A673 (cell line): ENCODE data around the gene HSPB6. TPM values are rescaled to one million over a fixed set of nuclear protein-coding genes. Genes with fewer than 3 reads are reported as not detected.
A peak's percentile ranks its signal among the peaks of the same experiment; 100 is the strongest.

Experiments used
- BruUV-seq: library from RNA; stranded (reverse); fragments of 400-500 nt; replicated peaks from 2 replicates; lab custom pipeline; 2021; lab: Mats Ljungman, UMichigan
- CTCF ChIA-PET: fragments of 300-600 bp; sonication (Branson Sonifier 250); formaldehyde crosslinking; loops from one replicate; lab custom pipeline; 2022; ENCODE audit warnings: antibody characterized with exemption; lab: Charles Lee
- POLR2A ChIA-PET: fragments of 300-600 bp; sonication (Branson Sonifier 250); formaldehyde crosslinking; loops from one replicate; lab custom pipeline; 2022; ENCODE audit warnings: antibody characterized with exemption; ENCODE audit not compliant: low non-redundant PET; lab: Charles Lee
- DNase-seq: peaks from one replicate; pipeline ENCODE4 v3.0.0-alpha.2; 2015; ENCODE audit warnings: low spot score
- H3K27ac ChIP-seq: fragments of 200-600 bp; sonication (generic); 2 replicates; pipeline ENCODE4 v1.5.1; 2016; ENCODE audit warnings: mixed run types, low read depth, mild to moderate bottlenecking, mixed read lengths, antibody characterized with exemption, low read length; ENCODE audit not compliant: poor library complexity, severe bottlenecking
- H3K27me3 ChIP-seq: fragments of 200-600 bp; sonication (generic); replicated peaks from 2 replicates; pipeline ENCODE4 v1.6.1; 2017; ENCODE audit warnings: mixed run types, low read depth, mild to moderate bottlenecking, mixed read lengths, antibody characterized with exemption, low read length; ENCODE audit not compliant: insufficient read depth, poor library complexity
- H3K36me3 ChIP-seq: fragments of 200-600 bp; sonication (generic); 2 replicates; pipeline ENCODE4 v1.6.1; 2016; ENCODE audit warnings: mixed run types, mild to moderate bottlenecking, mixed read lengths, antibody characterized with exemption, low read length; ENCODE audit not compliant: insufficient read depth, poor library complexity, severe bottlenecking
- H3K4me1 ChIP-seq: fragments of 200-600 bp; sonication (generic); 2 replicates; pipeline ENCODE4 v1.6.1; 2017; ENCODE audit warnings: mixed run types, mild to moderate bottlenecking, mixed read lengths, antibody characterized with exemption, low read length; ENCODE audit not compliant: insufficient read depth, poor library complexity, severe bottlenecking
- H3K4me3 ChIP-seq: fragments of 200-600 bp; sonication (generic); 2 replicates; pipeline ENCODE4 v1.5.1; 2016; ENCODE audit warnings: low read depth, mixed run types, mild to moderate bottlenecking, mixed read lengths, low read length; ENCODE audit not compliant: poor library complexity, severe bottlenecking
- H3K9me3 ChIP-seq: fragments of 200-600 bp; sonication (generic); 2 replicates; pipeline ENCODE4 v1.6.1; 2016; ENCODE audit warnings: mixed run types, low read depth, mild to moderate bottlenecking, mixed read lengths, antibody characterized with exemption, low read length; ENCODE audit not compliant: poor library complexity, severe bottlenecking
- EZH2 ChIP-seq: fragments of 200-600 bp; sonication (generic); IDR thresholded peaks from 2 replicates; pipeline ENCODE4 v1.6.1; 2017; ENCODE audit warnings: borderline replicate concordance, low read depth, mild to moderate bottlenecking, mixed read lengths, antibody characterized with exemption, low read length; ENCODE audit not compliant: poor library complexity, severe bottlenecking
- intact Hi-C: fragments of 100-400 bp; cut with micrococcal nuclease; formaldehyde crosslinking; loops from one replicate; pipeline ENCODE4 v1.10.0; 2022; ENCODE audit not compliant: unreplicated experiment
- total RNA-seq: library from RNA; stranded (reverse); gene quantifications from 2 replicates; pipeline ENCODE4 v1.2.3, GENCODE V29; 2021
- TF ChIP-seq, protein P1 (sequence below): fragments of 300-800, 200-600 bp; sonication (generic); conservative IDR thresholded peaks from 2 replicates; pipeline ENCODE4 v1.5.1; 2017; ENCODE audit warnings: low read depth, mild to moderate bottlenecking, antibody characterized with exemption, low read length, moderate library complexity, mixed read lengths

HSPB6 gene
- total RNA-seq, 1 experiment from 2014 or later: not detected

DNA sequence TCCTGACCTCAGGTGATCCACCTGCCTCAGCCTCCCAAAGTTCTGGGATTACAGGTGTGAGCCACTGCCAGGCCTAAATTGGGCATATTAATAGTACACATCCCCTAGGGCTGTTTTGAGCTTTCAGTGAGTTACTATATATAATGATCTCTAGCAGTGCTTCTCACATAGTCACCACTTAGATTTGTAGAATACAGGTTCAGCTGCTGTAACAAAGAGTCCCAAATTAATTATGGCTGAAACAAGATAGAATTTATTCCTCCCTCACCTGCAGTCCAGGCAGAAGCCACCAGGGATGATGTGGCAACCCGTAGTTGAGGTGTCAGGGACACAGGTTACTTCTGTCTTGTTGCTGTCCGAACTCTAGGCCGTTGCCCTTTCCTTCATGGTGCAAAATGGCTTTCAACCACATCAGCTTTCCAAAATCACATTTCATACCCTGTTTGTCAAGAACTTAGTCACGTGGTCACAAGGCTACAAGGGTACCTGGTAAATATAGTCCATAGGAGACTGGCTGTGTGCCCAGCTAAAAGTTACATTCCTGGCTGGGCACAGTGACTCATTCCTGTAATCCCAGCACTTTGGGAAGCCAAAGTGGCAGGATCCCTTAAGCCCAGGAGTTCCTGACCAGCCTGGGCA is 4.0 kb upstream of the HSPB6 start:
- H3K4me1 ChIP-seq: peaks cover 23% of the 10 kb centered on the region
- ChIA-PET CTCF (no interaction called here), POLR2A (no interaction called here)
- no peaks in the 10 kb centered on the region for H3K9me3 ChIP-seq
- peaks cover 36% of the 10 kb centered on the region for H3K36me3 ChIP-seq
- intact Hi-C loops: no loop called here
- BruUV-seq: no TSS peak
- TF ChIP-seq, protein P1, sequence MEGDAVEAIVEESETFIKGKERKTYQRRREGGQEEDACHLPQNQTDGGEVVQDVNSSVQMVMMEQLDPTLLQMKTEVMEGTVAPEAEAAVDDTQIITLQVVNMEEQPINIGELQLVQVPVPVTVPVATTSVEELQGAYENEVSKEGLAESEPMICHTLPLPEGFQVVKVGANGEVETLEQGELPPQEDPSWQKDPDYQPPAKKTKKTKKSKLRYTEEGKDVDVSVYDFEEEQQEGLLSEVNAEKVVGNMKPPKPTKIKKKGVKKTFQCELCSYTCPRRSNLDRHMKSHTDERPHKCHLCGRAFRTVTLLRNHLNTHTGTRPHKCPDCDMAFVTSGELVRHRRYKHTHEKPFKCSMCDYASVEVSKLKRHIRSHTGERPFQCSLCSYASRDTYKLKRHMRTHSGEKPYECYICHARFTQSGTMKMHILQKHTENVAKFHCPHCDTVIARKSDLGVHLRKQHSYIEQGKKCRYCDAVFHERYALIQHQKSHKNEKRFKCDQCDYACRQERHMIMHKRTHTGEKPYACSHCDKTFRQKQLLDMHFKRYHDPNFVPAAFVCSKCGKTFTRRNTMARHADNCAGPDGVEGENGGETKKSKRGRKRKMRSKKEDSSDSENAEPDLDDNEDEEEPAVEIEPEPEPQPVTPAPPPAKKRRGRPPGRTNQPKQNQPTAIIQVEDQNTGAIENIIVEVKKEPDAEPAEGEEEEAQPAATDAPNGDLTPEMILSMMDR: no peak
- TF ChIP-seq EZH2: no peak
- DNase-seq: no peak
- H3K4me3 ChIP-seq: no peak overlapping the region
- H3K27ac ChIP-seq: no peak overlapping the region
- no peaks in the 10 kb centered on the region for H3K27me3 ChIP-seq

DNA sequence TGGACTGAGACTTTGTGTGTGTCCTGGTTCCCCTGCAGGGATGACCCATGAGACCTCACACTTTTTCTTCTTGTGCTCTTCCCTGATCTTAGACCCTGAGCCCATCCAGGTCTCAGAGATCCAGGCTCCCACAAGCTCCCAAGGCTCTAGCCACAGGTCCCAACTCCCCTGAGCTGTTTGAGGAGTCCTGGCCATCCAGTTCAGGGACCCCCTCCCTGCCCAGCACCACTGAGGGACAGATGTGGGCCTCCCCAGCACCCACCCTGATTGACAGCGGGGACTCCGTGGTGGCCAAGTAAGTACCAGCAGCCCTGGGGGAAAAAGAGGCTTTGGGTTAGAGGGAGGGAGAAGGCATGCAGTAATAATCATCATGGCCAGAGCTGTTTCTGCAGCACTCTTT is 2.9 kb upstream of the HSPB6 start:
- Histone ChIP-seq H3K4me1 (peaks cover 32% of the 10 kb centered on the region), H3K27ac (no peak overlapping the region), H3K9me3 (no peaks in the 10 kb centered on the region), H3K27me3 (no peaks in the 10 kb centered on the region), H3K4me3 (no peak overlapping the region), H3K36me3 (peaks cover 31% of the 10 kb centered on the region)
- no peak for TF ChIP-seq EZH2
- TF ChIP-seq, protein P1: no peak
- ChIA-PET POLR2A (no interaction called here), CTCF (no interaction called here)
- DNase-seq: no peak
- BruUV-seq: no TSS peak
- intact Hi-C loops: no loop called here

DNA sequence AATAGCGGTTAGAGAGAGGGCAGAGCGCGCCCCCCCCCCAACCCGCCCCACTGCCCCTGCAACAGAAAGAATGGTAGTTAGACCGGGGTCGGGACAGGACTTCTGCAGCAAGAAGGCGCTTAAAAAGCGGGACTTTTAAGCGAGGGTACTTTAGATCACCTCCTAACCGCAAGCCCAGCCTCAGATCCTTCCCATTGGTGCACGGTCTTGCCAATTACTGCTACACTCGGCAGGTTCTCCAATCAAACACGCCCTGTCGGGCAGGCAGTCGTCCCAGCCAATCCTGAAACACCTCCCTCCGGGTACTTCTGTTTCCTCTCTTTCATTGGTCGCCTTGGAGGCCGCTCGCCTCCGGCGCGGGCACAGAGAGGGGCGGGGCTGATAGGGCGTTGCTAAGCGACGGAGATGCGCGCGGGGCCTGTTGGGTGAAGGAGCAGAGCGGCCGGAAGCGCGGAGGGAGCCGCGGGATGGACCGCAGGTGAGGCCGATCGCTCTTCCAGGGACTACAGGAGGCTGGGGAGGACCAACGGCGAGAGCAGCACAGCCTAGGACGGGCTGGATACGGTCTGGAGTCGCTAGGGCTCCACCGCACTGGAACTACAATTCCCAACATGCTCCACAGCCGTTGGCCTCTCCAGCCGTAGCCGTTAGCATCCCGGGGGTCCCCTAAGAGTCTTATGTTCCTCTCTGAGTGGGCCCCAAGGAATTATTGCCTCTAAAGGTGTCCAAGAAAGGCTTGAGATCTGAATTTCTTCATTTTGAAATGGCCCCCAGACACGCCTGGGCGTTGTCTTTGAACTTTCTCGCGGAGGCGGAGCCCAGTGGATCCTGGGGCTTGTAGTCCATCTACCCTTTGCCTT is 1.1 kb upstream of the HSPB6 start, which contains the start of gene PROSER3:
Gene PROSER3 (plus strand): TSS at position 428 of the 860 bp plus-strand sequence. CDS start 40 bp downstream, at position 468.
- CTCF ChIA-PET: no interaction called here
- H3K9me3 ChIP-seq: no peaks in the 10 kb centered on the region
- BruUV-seq: TSS peak; percentile 75
- peaks cover 24% of the 10 kb centered on the region for H3K36me3 ChIP-seq
- peaks cover 32% of the 10 kb centered on the region for H3K4me1 ChIP-seq
- no peaks in the 10 kb centered on the region for H3K27me3 ChIP-seq
- POLR2A ChIA-PET: interaction anchor here (1.0 kb wide), 1 partner anchor 10 kb away, joined by 3 read pairs; the partner anchor contains the start of gene LIN37
- H3K27ac ChIP-seq: peak within 1 kb of the TSS; percentile 94
- TF ChIP-seq EZH2: no peak
- TF ChIP-seq, protein P1: no peak
- intact Hi-C loops: no loop called here
- DNase-seq: peak; percentile 100
- peak within 1 kb of the TSS; percentile 86 for H3K4me3 ChIP-seq
